PFSK-1 (cell line): ENCODE measurements around the gene CREB3L4.

Experiments
- POLR2AphosphoS5 ChIP-seq: IDR thresholded peaks from 2 replicates; pipeline ENCODE4 v1.6.1; 2012; ENCODE audit warnings: low read depth, mild to moderate bottlenecking, control low read depth, low read length, moderate library complexity
- REST ChIP-seq, 2 experiments: IDR thresholded peaks; 2 replicates each; pipeline versions ENCODE4 v1.6.1 to v1.8.0; 2011 to 2012; ENCODE audit warnings: low read depth in 2 of 2, low read length in 2 of 2, control low read depth in 1 of 2, inconsistent platforms in 1 of 2, mild to moderate bottlenecking in 1 of 2, moderate library complexity in 1 of 2; ENCODE audit not compliant: insufficient read depth in 1 of 2
- SIN3A ChIP-seq: IDR thresholded peaks from 2 replicates; pipeline ENCODE4 v1.6.1; 2012; ENCODE audit warnings: mild to moderate bottlenecking, low read length, moderate library complexity, borderline replicate concordance; ENCODE audit not compliant: insufficient read depth
- TAF1 ChIP-seq: IDR thresholded peaks from 2 replicates; pipeline ENCODE4 v1.6.1; 2012; ENCODE audit warnings: low read length, control low read depth, borderline replicate concordance; ENCODE audit not compliant: insufficient read depth

GRCh38 chr1:153958961-153959260 is 8.8 kb upstream of the CREB3L4 start:
- TF ChIP-seq TAF1 (no peak), POLR2AphosphoS5 (no peak), REST (IDR thresholded peaks at IDR 0.05; ENCODE audit: insufficient read depth in 1 of 2, low read depth in 2 of 2, low read length in 2 of 2) (no peak), SIN3A (no peak)
